ENCODE data around the gene ABHD17B. TPM values are rescaled to one million over a fixed set of nuclear protein-coding genes. Genes with fewer than 3 reads are reported as not detected.
A peak's percentile ranks its signal among the peaks of the same experiment; 100 is the strongest.

Gene ABHD17B
- total RNA-seq, 1 donor from 2014 or later, result 10.9 TPM

DNA sequence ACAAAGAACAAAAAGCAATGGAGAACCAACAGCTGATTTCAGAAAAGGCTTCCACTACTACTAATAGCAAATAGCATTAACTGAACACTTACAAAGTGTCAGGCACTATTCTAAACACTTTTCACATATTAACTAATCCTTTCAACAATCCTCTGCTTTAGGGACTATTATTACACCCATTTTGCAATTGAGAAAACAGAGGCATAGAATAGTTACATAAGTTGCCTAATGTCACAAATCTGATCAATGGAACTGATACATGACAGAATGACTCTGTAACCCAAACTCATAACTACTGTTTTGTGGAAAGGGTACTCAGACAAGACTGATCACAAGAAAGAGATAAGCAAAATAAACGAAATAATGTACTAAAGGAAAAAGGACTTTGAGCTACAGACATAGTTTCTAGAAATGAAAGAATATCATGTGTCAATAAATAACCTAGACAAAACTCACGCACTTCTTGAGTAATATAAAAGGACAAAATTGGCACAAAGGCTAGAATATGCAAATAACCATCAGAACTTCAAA lies 31.3 kb downstream of the ABHD17B start:
- ATAC-seq, result no peak

DNA sequence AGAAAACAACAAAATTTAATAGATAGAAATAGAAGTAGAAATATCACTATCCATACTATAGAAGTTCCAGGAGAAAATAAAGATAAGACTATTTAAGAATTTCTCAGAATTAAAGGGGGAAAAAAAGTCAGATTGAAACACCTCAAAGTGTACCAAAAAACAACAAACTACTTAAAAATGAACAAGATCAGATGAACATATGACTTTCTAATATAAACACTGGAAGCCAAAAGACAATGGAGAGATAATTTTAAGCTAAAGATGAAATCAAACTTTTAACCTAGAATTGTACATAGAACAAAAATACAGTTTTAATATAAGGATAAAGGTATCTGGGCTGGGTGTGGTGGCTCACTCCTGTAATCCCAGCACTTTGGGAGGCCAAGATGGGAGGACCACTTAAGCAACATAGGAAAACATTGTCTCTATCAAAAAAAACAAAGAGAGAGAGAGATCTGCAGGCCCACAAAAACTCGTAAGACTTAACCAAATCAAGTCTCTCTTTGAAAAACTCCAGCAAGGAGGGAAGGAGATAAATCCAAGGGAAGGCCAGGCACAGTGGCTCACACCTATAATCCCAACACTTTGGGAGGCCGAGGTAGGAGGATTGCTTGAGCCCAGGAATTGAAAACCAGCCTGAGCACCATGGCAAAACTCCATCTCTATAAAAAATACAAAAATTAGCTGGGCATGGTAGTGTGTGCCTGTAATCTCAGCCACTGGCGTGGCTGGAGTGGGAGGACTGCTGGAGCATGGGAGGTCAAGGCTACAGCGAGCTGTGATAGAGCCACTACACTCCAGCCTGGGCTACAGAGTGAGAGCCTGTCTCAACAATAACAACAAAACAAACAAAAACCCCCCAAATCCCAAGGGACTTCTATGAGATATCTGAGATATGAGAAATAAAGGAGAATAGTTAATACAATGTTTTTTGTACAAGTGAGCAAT lies 32.4 kb downstream of the ABHD17B start:
- DNase-seq (ENCODE audit: low spot score) (no peak), ATAC-seq (no peak)

More for the DNA sequence above, 31.3 kb downstream of the ABHD17B start:
- no peak for DNase-seq (ENCODE audit: low spot score)

GRCh38 chr9:71876829-71877228 lies 34.2 kb downstream of the ABHD17B start:
- ATAC-seq, result no peak
- no peak for DNase-seq (ENCODE audit: low spot score)

DNA sequence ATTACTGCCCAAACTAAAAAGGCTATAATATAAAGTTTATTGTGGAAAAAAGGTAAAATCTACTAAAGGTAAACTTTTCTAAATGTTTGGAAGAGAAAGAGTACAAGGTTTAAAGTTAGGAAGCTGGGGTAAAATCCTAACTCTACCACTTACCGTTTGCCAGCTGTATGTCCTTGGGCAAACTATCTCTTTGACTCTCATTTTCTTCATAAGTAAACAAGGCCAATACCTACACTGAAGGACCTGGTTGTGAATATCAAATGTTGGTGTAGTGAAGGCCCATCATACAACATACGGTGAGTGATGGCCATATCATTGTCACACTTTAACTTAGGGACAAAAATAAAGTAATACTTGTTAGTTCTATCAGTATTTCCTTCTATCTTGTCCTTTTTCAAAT lies 34.9 kb downstream of the ABHD17B start:
- ATAC-seq (peak; percentile 72), DNase-seq (ENCODE audit: low spot score) (no peak)

- ATAC-seq (no peak), DNase-seq (ENCODE audit: low spot score) (no peak)
Observed at GRCh38 chr9:71875345-71875744, 35.6 kb downstream of the ABHD17B start.

DNA sequence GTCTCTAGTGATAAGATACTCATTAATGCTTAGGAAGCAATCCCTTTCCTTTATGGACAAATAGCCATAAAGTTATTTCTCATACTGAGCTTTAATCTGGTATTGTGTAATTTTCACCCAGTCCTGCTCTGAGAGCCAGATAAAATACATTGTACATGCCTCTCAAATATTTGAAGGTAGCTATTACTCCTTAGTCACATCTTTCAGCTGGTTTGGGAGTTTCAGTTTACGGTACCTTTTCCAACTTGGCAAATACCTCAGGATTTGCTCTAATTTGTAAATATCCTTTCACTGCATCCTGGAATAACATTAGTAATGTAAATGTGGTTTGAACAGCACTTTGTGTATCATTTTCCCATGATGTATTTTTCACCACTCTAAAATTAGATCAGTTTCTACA lies 47.4 kb downstream of the ABHD17B start:
- no peak for DNase-seq (ENCODE audit: low spot score)
- peak; percentile 61 for ATAC-seq

- ATAC-seq, result peak; percentile 65
- DNase-seq (ENCODE audit: low spot score), result no peak
Observed at GRCh38 chr9:71861618-71862017, 49.4 kb downstream of the ABHD17B start.

DNA sequence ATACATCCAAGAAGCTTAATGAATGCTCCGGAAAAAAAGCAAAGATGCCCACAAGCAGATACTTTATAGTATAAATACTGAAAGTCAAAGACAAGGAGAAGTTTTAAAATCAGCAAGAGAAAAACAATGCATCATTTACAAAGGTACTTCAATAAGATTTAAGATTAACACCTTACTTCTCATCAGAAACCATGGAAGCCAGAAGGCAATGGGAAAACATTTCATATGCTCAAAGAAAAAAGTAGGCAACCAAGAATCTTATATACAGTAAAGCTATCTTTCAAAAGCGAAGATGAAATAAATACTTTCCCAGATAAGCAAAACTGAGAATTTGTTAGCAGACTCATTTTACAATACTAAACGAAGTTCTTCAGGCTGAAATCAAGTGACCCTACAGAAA lies 51.1 kb downstream of the ABHD17B start:
- ATAC-seq (no peak), DNase-seq (ENCODE audit: low spot score) (no peak)

GRCh38 chr9:71858812-71859211 lies 52.2 kb downstream of the ABHD17B start:
- no peak for ATAC-seq
- no peak for DNase-seq (ENCODE audit: low spot score)

DNA sequence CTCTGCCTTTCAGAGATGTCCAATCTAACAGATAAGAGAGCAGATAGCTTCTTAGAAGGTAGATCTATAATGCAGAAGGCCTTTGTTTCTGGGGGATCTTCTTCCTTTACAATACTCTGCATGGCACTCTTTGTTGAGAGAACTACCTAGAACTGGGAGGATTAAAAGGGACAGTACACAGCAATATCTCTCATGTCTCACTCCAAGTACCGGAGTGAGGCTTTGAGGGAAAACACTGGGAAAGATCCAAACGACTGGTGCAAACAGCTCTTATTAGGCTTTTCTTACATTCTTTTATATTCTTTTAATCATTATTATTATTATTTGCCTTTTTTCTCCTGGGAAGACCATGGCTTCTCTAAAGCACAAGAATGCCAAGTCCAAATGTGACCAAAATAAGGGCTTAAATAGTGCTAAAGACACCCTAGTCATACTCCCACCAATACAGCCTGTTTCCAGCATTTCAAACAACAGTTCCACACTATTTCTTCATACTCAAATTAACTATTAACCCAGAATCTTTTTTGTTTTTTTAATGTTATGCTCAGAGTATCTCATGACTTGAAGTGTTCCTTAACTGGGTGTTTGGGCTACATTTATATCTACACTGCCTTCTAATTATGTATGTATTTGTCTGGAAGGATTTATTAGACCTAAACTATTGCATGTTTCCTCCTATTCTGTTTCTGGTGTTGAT lies 52.7 kb downstream of the ABHD17B start:
- peak; percentile 83 for ATAC-seq
- no peak for DNase-seq (ENCODE audit: low spot score)

DNA sequence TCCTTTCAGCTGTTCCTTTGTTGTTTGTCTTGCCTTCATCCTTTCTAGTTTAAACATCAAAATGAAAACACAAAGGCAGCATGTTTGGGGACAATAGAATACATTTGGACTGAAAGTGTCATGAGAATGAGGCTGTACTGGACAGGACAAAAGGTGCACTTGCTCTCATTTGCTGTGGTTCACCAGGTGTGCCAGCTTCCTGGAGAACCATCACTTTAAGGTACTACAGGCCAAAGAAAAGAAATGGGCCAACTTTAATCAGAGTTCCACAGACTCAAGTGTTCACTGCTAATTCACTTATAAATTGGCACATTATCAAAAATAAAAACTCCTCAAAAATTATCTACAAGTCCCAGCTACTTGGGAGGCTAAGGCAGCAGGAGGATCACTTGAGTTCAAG lies 53.8 kb downstream of the ABHD17B start:
- no peak for ATAC-seq

GRCh38 chr9:71854811-71855210 lies 56.2 kb downstream of the ABHD17B start:
- ATAC-seq (no peak), DNase-seq (ENCODE audit: low spot score) (no peak)

More for the DNA sequence above, 53.8 kb downstream of the ABHD17B start:
- DNase-seq (ENCODE audit: low spot score), result no peak

DNA sequence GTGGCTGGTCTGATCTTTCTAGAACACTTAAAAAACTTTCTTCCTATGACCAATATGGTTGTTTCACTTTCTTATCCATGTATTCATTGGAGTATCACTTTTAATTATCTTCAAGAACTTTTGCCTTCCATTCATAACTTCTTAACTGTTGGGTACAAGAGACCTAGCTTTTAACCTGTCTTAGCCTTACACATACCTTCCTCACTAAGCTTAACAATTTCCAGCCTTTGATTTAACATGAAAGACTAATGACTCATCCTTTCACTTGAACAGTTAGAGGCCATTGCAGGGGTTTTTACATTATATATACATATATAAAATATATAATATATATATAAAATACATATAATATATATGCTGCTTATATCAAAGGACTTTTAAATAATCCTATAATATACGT lies 57.9 kb downstream of the ABHD17B start:
- no peak for DNase-seq (ENCODE audit: low spot score)

DNA sequence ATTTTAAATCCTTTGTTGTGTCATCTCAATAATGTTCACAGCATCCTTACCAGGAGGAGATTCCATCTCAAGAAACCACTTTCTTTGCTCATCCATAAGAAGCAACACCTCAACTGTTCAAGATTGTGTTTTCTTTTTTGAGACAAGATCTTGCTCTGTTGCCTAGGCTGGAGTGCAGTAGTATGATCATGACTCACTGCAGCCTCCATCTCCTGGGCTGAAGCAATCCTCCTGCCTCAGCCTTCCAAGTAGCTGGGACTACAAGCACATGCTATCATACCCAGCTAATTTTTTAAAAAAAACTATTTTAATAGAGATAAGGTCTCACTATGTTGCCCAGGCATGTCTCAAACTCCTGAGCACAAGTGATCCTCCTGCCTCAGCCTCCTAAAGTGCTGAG lies 60.0 kb downstream of the ABHD17B start:
- DNase-seq (ENCODE audit: low spot score), result no peak
- no peak for ATAC-seq

More for the DNA sequence above, 57.9 kb downstream of the ABHD17B start:
- ATAC-seq, result no peak

DNA sequence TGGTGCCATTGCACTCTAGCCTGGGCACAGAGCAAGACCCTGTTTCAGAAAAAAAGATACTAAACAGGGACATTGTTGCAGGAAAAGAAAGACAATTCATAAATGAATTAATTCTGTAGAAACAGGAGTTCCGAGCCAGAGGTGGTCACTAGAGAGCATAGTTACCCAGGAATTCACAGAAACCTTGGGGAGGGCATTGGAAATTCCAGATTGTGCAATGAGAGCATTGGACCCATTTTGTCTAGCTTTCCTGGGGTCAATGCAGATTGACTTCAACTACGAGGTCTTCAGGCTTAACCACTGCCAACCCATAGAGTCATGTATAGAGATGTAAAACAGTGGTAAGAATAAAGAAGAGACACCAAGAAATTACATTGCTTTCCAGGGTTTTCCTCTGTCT lies 63.1 kb downstream of the ABHD17B start:
- ATAC-seq (peak; percentile 51), DNase-seq (ENCODE audit: low spot score) (no peak)

GRCh38 chr9:71844808-71845207 lies 66.2 kb downstream of the ABHD17B start:
- ATAC-seq, result no peak
- no peak for DNase-seq (ENCODE audit: low spot score)

DNA sequence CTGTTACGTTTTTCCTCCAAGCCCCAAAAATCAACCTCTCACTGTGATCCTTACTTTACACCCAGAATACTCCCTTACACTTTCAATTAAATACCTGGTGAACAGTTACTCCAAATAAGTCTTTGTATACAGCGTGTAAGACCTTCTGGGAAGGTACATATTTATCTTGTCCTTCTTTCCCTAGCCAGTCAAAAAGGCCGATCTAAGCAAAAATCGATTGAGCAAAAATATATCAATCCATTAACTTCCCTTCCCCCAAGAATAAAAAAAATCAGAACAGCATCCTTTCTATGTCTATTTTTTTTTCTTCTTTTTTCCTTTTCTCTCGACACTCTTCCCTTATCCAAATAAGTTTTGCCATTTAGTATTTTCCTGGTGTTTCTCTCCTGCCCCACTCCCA lies 71.3 kb downstream of the ABHD17B start:
- DNase-seq (ENCODE audit: low spot score) (no peak), ATAC-seq (no peak)

DNA sequence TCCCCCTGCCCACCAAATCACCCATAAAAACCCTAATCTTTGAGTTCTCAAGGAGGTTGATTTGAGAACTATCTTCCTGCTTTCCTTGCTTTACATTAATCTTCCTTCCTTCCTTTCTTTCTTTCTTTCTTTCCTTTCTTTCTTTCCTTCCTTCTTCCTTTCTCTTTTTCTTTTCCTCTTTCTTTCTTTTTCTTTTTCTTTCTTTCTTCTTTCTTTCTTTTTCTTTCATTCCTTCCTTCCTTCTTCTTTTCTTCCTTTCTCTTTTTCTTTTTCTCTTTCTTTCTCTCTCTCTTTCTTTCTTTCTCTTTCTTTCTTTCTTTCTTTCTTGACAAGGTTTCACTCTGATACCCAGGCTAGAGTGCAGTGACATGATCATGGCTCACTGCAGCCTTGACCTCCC lies 75.4 kb downstream of the ABHD17B start:
- DNase-seq (ENCODE audit: low spot score), result no peak

DNA sequence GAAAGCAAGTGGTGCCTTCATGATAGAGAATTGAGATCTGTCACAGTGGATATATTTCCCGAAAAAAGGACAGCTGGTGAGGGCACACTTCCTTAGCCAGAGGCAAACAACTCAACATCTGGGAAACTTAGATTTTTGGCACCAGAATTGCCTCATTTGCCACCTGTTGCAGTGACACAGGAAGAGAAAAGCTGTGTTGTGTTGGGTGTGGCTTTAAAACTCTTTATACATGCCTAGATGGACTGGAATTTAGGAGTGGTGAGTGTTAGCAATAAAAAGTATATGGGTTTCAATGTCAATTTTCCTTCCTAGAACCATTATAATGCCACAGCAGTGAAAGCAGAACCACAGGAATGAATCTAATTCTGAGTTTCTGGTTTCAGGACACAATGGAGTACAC lies 80.1 kb downstream of the ABHD17B start:
- DNase-seq (ENCODE audit: low spot score), result no peak

More for the DNA sequence above, 75.4 kb downstream of the ABHD17B start:
- no peak for ATAC-seq

GRCh38 chr9:71830153-71830552 lies 80.8 kb downstream of the ABHD17B start:
- DNase-seq (ENCODE audit: low spot score) (no peak), ATAC-seq (no peak)

More for the DNA sequence above, 80.1 kb downstream of the ABHD17B start:
- no peak for ATAC-seq

- ATAC-seq (no peak), DNase-seq (ENCODE audit: low spot score) (no peak)
Observed at GRCh38 chr9:71826279-71826678, 84.7 kb downstream of the ABHD17B start.

GRCh38 chr9:71824257-71824656 lies 86.7 kb downstream of the ABHD17B start:
- ATAC-seq (no peak), DNase-seq (ENCODE audit: low spot score) (no peak)
